ENCODE results near the gene CRTAC1. TPM values are rescaled to one million over a fixed set of nuclear protein-coding genes. Genes with fewer than 3 reads are reported as not detected.

CRTAC1 gene
- total RNA-seq, 1 donor from 2014 or later, result 128 TPM

DNA sequence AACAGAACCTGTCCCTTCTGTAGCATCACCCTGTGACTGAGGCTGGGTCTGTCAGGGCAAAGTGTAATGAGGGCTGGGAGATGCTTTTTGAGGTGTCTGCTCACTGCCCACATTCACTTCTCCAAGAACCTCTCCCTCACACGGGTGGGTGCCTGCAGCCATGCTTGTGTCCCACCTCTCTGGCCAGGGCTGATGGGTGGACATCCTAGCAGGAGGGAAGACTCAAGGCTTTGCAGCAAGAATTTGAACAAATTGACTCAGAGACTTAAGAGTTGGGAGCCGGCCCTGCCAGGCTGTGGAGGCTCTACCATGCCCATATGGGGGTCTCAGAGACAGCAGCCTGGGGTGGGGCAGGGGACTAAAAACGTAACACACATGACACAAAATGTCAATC is 147.3 kb downstream of the CRTAC1 start:
- Histone ChIP-seq H3K27me3 (no peaks in the 10 kb centered on the region), H3K4me3 (no peak overlapping the region), H3K4me1 (no peaks in the 10 kb centered on the region), H3K36me3 (no peaks in the 10 kb centered on the region), H3K9me3 (no peaks in the 10 kb centered on the region), H3K27ac (no peak overlapping the region)
- ATAC-seq (no peak), DNase-seq (no peak)
- intact Hi-C loops (cut with DNase I), result no loop called here
- TF ChIP-seq, protein P1, sequence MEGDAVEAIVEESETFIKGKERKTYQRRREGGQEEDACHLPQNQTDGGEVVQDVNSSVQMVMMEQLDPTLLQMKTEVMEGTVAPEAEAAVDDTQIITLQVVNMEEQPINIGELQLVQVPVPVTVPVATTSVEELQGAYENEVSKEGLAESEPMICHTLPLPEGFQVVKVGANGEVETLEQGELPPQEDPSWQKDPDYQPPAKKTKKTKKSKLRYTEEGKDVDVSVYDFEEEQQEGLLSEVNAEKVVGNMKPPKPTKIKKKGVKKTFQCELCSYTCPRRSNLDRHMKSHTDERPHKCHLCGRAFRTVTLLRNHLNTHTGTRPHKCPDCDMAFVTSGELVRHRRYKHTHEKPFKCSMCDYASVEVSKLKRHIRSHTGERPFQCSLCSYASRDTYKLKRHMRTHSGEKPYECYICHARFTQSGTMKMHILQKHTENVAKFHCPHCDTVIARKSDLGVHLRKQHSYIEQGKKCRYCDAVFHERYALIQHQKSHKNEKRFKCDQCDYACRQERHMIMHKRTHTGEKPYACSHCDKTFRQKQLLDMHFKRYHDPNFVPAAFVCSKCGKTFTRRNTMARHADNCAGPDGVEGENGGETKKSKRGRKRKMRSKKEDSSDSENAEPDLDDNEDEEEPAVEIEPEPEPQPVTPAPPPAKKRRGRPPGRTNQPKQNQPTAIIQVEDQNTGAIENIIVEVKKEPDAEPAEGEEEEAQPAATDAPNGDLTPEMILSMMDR (IDR thresholded peaks at IDR 0.05), result no peak

DNA sequence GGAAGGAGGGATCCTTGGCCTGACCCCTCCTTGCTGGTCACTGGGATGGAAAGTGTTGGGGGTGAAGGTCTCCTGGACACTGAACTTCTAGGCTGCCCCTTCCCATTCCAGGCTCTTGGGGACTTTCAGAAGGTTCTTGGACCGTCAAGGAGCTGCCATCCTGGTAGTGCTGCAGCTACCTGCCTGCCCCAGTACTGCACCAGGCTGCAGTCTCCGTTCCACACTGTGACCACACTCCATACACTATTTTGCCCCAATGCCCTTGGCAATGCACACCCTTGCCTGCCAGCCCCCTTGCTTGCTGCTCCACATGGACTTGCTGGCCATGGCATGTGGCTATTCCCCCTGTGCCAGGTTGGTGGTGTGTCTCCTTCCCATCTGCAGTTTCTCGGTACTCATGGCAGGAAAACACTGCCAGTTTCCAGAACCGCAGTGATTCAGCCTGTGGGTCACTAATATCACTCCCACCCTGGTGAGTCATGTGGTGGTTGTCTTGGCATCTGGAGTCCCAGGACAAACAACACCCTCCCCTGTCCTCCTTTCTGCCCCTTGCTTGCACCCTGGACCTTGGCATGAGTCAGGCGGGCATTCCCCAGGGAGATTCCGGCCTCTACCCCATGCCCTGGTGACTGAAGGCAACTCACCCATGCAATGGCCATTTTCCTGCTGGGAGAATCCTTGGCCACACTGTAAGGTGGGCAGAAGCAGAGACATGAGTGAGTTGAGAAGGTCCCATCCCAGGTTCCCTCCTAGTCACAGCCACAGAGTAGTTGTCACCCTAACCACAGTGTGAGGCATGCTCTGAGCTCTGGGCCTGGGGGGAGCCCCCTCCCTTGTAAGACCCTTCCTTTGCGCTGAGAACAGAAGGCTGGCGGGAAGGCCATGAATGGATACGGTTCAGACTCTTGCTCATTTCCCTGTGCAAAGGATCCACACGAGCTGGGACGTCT is 148.0 kb downstream of the CRTAC1 start:
- H3K4me1 ChIP-seq, result no peaks in the 10 kb centered on the region
- no peak overlapping the region for H3K27ac ChIP-seq
- no peaks in the 10 kb centered on the region for H3K27me3 ChIP-seq
- H3K36me3 ChIP-seq, result no peaks in the 10 kb centered on the region
- intact Hi-C loops (cut with DNase I), result no loop called here
- peak; percentile 58 for ATAC-seq
- H3K4me3 ChIP-seq, result no peak overlapping the region
- no peaks in the 10 kb centered on the region for H3K9me3 ChIP-seq
- no peak for DNase-seq
- TF ChIP-seq, protein P1 (IDR thresholded peaks at IDR 0.05), result no peak

DNA sequence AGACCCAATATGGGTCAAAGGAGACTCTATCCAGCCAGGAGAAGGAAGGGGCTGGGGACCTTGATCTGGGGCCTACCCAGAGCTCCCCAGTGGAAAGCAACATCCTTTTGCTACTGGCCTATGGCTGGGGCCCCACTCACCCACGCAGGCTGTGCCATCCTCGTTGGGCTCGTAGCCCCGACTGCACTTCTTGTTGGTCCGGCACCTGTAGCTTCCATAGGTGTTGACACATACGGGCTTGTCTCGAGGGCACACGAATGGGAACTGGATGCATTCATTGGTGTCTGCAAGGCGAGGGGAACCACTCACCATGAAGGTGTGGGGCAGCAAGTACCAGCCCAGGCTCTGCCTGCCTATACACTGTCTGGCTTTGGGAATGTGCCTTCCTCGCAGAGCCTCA is 150.3 kb downstream of the CRTAC1 start:
- intact Hi-C loops (cut with DNase I), result no loop called here
- H3K27ac ChIP-seq, result no peak overlapping the region
- no peaks in the 10 kb centered on the region for H3K36me3 ChIP-seq
- H3K4me1 ChIP-seq, result no peaks in the 10 kb centered on the region
- TF ChIP-seq, protein P1 (IDR thresholded peaks at IDR 0.05), result no peak
- no peaks in the 10 kb centered on the region for H3K27me3 ChIP-seq
- ATAC-seq (no peak), DNase-seq (no peak)
- H3K9me3 ChIP-seq, result no peaks in the 10 kb centered on the region
- H3K4me3 ChIP-seq, result no peak overlapping the region

DNA sequence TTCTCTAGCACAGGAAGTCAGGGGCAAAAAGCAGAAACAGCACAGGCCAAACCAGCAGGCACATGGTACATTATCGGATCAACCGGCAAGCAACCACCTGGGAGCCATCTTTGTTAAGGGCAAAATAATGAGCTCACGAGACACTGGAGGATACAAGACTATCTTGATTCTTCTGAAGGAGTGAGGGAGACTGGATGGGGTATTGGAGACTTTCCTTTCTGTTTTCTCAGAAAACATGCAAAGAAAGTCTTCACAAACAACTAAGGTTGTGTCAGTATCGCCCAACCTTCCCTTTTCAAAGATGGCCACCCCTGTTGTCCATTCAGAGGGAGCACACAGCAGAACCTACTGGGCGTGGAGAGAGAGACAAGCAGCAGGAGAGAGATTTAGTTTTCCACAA is 151.2 kb downstream of the CRTAC1 start:
- intact Hi-C loops (cut with DNase I), result no loop called here
- DNase-seq (no peak), ATAC-seq (no peak)
- Histone ChIP-seq H3K27me3 (no peaks in the 10 kb centered on the region), H3K4me3 (no peak overlapping the region), H3K9me3 (no peaks in the 10 kb centered on the region), H3K36me3 (no peaks in the 10 kb centered on the region), H3K27ac (no peak overlapping the region), H3K4me1 (no peaks in the 10 kb centered on the region)
- TF ChIP-seq, protein P1 (IDR thresholded peaks at IDR 0.05), result no peak

DNA sequence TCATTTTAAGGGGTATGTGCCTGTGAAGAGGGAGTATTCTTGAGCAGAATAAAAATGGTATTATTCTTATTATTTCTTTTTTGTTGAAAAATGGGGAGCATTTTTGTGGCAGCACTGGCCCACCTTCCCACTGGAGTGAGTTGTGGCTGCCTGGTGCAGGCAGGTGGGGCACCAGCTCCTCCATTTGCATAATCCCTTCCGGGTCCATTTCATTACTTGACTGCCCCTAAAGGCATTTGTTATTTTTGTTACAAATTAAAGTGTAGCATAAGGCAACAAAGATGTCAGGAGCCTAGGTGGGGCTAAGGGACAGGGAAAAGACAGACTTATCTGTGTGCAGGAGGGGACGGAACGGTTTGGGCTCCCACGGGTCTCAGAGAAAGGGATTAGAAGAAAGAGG is 154.0 kb downstream of the CRTAC1 start:
- Histone ChIP-seq H3K9me3 (no peaks in the 10 kb centered on the region), H3K27ac (no peak overlapping the region), H3K4me3 (no peak overlapping the region), H3K36me3 (no peaks in the 10 kb centered on the region), H3K4me1 (no peaks in the 10 kb centered on the region), H3K27me3 (no peaks in the 10 kb centered on the region)
- DNase-seq (no peak), ATAC-seq (no peak)
- intact Hi-C loops (cut with DNase I), result no loop called here
- TF ChIP-seq, protein P1 (IDR thresholded peaks at IDR 0.05), result no peak

Measured in upper lobe of right lung (tissue), 1 donor.